Fibroblast of lung (primary cell): ENCODE data around the gene RFPL2. TPM values are rescaled to one million over a fixed set of nuclear protein-coding genes. Genes with fewer than 3 reads are reported as not detected.

Experiments
- DNase-seq, 2 donors: peaks; one replicate each; pipeline versions ENCODE4 v3.0.0 to v3.0.0-alpha.2; 2010; ENCODE audit warnings: low read depth in 2 of 2
- H2AFZ ChIP-seq: 2 replicates; pipeline ENCODE4 v1.5.1; 2012; ENCODE audit warnings: low read length, control low read depth, inconsistent platforms
- H3K27ac ChIP-seq: 2 replicates; pipeline ENCODE4 v1.5.1; 2011; ENCODE audit warnings: low read length, control low read depth; ENCODE audit not compliant: insufficient read depth
- H3K27me3 ChIP-seq: 2 replicates; pipeline ENCODE4 v1.5.1; 2011; ENCODE audit warnings: mild to moderate bottlenecking, low read length; ENCODE audit not compliant: control insufficient read depth, insufficient read depth
- H3K36me3 ChIP-seq: 2 replicates; pipeline ENCODE4 v1.5.1; 2011; ENCODE audit warnings: low read length; ENCODE audit not compliant: control insufficient read depth, insufficient read depth
- H3K4me1 ChIP-seq: 2 replicates; pipeline ENCODE4 v1.5.1; 2011; ENCODE audit warnings: low read length; ENCODE audit not compliant: control insufficient read depth, insufficient read depth; ENCODE audit errors: extremely low read depth
- H3K4me2 ChIP-seq: 2 replicates; pipeline ENCODE4 v1.5.1; 2011; ENCODE audit warnings: low read length, control low read depth; ENCODE audit not compliant: insufficient read depth; ENCODE audit errors: extremely low read depth
- H3K4me3 ChIP-seq, 4 experiments: fragments of 200-600 bp in 1 of 4; sonication (generic) in 1 of 4; replicated peaks in 1 of 4; 2 replicates each; pipeline ENCODE4 v1.5.1; 2011 to 2016; ENCODE audit warnings: low read length in 4 of 4, low read depth in 3 of 4, mild to moderate bottlenecking in 3 of 4, control low read depth in 2 of 4, inconsistent platforms in 1 of 4, mixed read lengths in 1 of 4; ENCODE audit not compliant: insufficient read depth in 1 of 4; ENCODE audit errors: control extremely low read depth in 1 of 4
- H3K79me2 ChIP-seq: 2 replicates; pipeline ENCODE4 v1.5.1; 2012; ENCODE audit warnings: mild to moderate bottlenecking, low read length, inconsistent platforms; ENCODE audit not compliant: control insufficient read depth, insufficient read depth
- H3K9ac ChIP-seq: 2 replicates; pipeline ENCODE4 v1.5.1; 2011; ENCODE audit warnings: mild to moderate bottlenecking, low read length, control low read depth; ENCODE audit not compliant: insufficient read depth
- H3K9me3 ChIP-seq: 2 replicates; pipeline ENCODE4 v1.5.1; 2012; ENCODE audit warnings: low read depth, low read length; ENCODE audit not compliant: control insufficient read depth, insufficient read depth
- H4K20me1 ChIP-seq: 2 replicates; pipeline ENCODE4 v1.5.1; 2011; ENCODE audit warnings: low read length; ENCODE audit not compliant: control insufficient read depth, insufficient read depth; ENCODE audit errors: extremely low read depth
- EZH2 ChIP-seq: IDR thresholded peaks from 2 replicates; pipeline ENCODE4 v1.5.1; 2012; ENCODE audit warnings: low read length, control low read depth, mild to moderate bottlenecking; ENCODE audit errors: missing control alignments
- polyA plus RNA-seq, 2 donors: library from polyadenylated mRNA; depleted of rRNA in 1 of 2; stranded (reverse) in 1 of 2; unstranded in 1 of 2; fragments of >200 nt; gene quantifications; 2 replicates each; pipeline ENCODE4 v1.2.1, GENCODE V29; 2011 to 2012; ENCODE audit warnings: missing spikeins in 1 of 2
- total RNA-seq: library from RNA; depleted of rRNA; stranded (reverse); fragments of >200 nt; gene quantifications from 2 replicates; pipeline ENCODE4 v1.2.1, GENCODE V29; 2014
- TF ChIP-seq, protein P1 (sequence below), 2 donors: IDR thresholded peaks in 1 of 2; conservative IDR thresholded peaks in 1 of 2; 1 replicate in 1 of 2; 2 replicates in 1 of 2; pipeline ENCODE4 v1.5.1; 2011 to 2012; ENCODE audit warnings: low read length in 2 of 2, control low read depth in 1 of 2, inconsistent platforms in 1 of 2, low read depth in 1 of 2, mild to moderate bottlenecking in 1 of 2

RFPL2 gene
- total and polyA plus RNA-seq, 2 donors (not counting 1 experiment from before 2014, with no cell fraction given): not detected

DNA sequence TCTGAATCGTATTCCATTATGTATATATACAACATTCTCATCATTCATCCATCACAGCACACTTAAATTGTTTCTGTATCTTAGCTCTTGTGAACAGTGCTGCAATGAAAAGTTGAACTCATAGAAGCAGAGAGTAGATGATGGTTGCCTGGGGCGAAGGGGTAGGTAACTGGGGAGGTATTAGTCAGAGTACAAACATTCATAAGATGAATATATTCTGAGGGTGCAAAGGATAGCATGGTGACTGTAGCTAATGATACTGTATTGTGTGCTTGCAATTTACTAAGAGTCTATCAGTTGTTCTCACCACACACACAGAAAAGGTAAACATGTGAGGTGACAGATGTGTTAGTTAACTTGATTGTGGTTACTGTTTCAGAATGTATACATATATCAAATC lies 12.6 kb upstream of the RFPL2 start:
- no peaks in the 10 kb centered on the region for H3K9me3 ChIP-seq
- H3K9ac ChIP-seq: no peak overlapping the region
- H3K79me2 ChIP-seq: no peaks in the 10 kb centered on the region
- H3K36me3 ChIP-seq: no peaks in the 10 kb centered on the region
- no peaks in the 10 kb centered on the region for H4K20me1 ChIP-seq
- H3K4me3 ChIP-seq: no peak overlapping the region
- no peak overlapping the region for H3K27ac ChIP-seq
- DNase-seq: no peak
- H3K27me3 ChIP-seq: no peaks in the 10 kb centered on the region
- H2AFZ ChIP-seq: no peak overlapping the region
- no peak for TF ChIP-seq EZH2
- TF ChIP-seq, protein P1, sequence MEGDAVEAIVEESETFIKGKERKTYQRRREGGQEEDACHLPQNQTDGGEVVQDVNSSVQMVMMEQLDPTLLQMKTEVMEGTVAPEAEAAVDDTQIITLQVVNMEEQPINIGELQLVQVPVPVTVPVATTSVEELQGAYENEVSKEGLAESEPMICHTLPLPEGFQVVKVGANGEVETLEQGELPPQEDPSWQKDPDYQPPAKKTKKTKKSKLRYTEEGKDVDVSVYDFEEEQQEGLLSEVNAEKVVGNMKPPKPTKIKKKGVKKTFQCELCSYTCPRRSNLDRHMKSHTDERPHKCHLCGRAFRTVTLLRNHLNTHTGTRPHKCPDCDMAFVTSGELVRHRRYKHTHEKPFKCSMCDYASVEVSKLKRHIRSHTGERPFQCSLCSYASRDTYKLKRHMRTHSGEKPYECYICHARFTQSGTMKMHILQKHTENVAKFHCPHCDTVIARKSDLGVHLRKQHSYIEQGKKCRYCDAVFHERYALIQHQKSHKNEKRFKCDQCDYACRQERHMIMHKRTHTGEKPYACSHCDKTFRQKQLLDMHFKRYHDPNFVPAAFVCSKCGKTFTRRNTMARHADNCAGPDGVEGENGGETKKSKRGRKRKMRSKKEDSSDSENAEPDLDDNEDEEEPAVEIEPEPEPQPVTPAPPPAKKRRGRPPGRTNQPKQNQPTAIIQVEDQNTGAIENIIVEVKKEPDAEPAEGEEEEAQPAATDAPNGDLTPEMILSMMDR (conservative IDR thresholded peaks at IDR 0.05 in 1 of 2, IDR thresholded peaks at IDR 0.05 in 1 of 2; ENCODE audit: low read depth in 1 of 2, low read length in 2 of 2): no peak
- H3K4me1 ChIP-seq: no peaks in the 10 kb centered on the region
- H3K4me2 ChIP-seq: no peak overlapping the region

DNA sequence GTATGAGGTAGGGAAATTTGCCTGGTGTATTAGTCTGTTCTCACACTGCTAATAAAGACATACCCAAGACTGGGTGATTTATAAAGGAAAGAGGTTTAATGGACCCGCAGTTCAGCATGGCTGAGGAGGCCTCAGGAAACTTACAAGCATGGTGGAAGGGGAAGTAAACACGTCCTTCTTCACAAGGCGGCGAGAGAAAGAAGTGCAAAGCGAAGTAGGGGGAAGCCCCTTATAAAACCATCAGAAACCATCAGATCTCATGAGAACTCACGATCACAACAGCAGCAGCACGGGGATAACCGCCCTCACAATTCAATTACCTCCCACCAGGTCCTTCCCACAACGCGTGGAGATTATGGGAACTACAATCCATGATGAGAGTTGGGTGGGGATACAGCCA lies 12.0 kb upstream of the RFPL2 start:
- TF ChIP-seq EZH2: no peak
- TF ChIP-seq, protein P1 (conservative IDR thresholded peaks at IDR 0.05 in 1 of 2, IDR thresholded peaks at IDR 0.05 in 1 of 2; ENCODE audit: low read depth in 1 of 2, low read length in 2 of 2): no peak
- Histone ChIP-seq H3K9me3 (no peaks in the 10 kb centered on the region), H3K4me3 (no peak overlapping the region), H4K20me1 (no peaks in the 10 kb centered on the region), H3K4me1 (no peaks in the 10 kb centered on the region), H3K27me3 (no peaks in the 10 kb centered on the region), H3K79me2 (no peaks in the 10 kb centered on the region), H3K4me2 (no peak overlapping the region), H3K9ac (no peak overlapping the region), H3K27ac (no peak overlapping the region), H3K36me3 (no peaks in the 10 kb centered on the region), H2AFZ (no peak overlapping the region)
- DNase-seq: no peak

DNA sequence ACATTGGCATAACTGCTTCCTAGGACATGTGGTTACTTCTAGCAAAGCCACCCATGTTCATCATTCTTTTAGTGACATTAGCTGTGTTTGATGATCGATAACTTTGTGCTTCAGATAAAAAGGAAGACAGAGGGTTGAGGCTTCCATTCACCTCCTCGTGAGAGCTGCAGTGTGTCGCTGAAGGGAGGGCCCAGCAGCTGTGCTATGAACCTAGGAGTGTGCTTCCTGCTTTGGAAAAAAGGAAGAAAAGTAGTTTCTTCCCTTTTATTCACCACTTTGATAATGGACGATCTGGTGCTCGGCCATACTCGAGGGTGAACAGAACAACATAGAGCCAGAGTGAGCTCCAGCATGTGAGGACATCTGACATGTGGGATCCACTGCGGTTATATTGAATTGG lies 6.1 kb upstream of the RFPL2 start:
- Histone ChIP-seq H3K27me3 (no peaks in the 10 kb centered on the region), H4K20me1 (no peaks in the 10 kb centered on the region), H3K4me3 (no peak overlapping the region), H3K9me3 (no peaks in the 10 kb centered on the region), H3K27ac (no peak overlapping the region), H3K9ac (no peak overlapping the region), H3K79me2 (no peaks in the 10 kb centered on the region), H3K4me2 (no peak overlapping the region), H2AFZ (no peak overlapping the region), H3K4me1 (no peaks in the 10 kb centered on the region), H3K36me3 (no peaks in the 10 kb centered on the region)
- no peak for TF ChIP-seq EZH2
- TF ChIP-seq, protein P1 (conservative IDR thresholded peaks at IDR 0.05 in 1 of 2, IDR thresholded peaks at IDR 0.05 in 1 of 2; ENCODE audit: low read depth in 1 of 2, low read length in 2 of 2): no peak
- no peak for DNase-seq
